Measurements from ENCODE around the gene BEST1.

BEST1 gene

GRCh38 chr11:62011881-62012280 is 61.7 kb downstream of the BEST1 start:
- in situ Hi-C loops (cut with HindIII; ENCODE audit: low sequenced_read_pairs), result no loop called here
- DNase-seq (ENCODE audit: low read depth), result no peak
- no peak overlapping the region for H3K4me3 ChIP-seq (ENCODE audit: low read depth, low read length)
- TF ChIP-seq CTCF (IDR thresholded peaks at IDR 0.05; ENCODE audit: low read depth, low read length, missing control alignments), result no peak

GRCh38 chr11:62012451-62012831 is 62.3 kb downstream of the BEST1 start:
- TF ChIP-seq CTCF (IDR thresholded peaks at IDR 0.05; ENCODE audit: low read depth, low read length, missing control alignments), result no peak
- no peak overlapping the region for H3K4me3 ChIP-seq (ENCODE audit: low read depth, low read length)
- no peak for DNase-seq (ENCODE audit: low read depth)
- in situ Hi-C loops (cut with HindIII; ENCODE audit: low sequenced_read_pairs), result no loop called here

GRCh38 chr11:62012832-62013461 is 62.8 kb downstream of the BEST1 start:
- DNase-seq (ENCODE audit: low read depth), result no peak

More at GRCh38 chr11:62012832-62013461, 62.8 kb downstream of the BEST1 start:
- in situ Hi-C loops (cut with HindIII; ENCODE audit: low sequenced_read_pairs), result no loop called here
- no peak for TF ChIP-seq CTCF (IDR thresholded peaks at IDR 0.05; ENCODE audit: low read depth, low read length, missing control alignments)
- H3K4me3 ChIP-seq (ENCODE audit: low read depth, low read length), result no peak overlapping the region
